Duodenal mucosa (tissue), 2 donors: ENCODE data around the gene COQ10A.

Experiments
- H3K27ac ChIP-seq: one replicate; pipeline ENCODE4 v1.7.0; 2013; ENCODE audit warnings: low read depth, low read length
- H3K27me3 ChIP-seq, 2 donors: one replicate each; pipeline ENCODE4 v1.7.0; 2013; ENCODE audit warnings: low read length in 2 of 2, control low read depth in 1 of 2; ENCODE audit not compliant: insufficient read depth in 2 of 2, control insufficient read depth in 1 of 2
- H3K36me3 ChIP-seq, 2 donors: one replicate each; pipeline ENCODE4 v1.7.0; 2013; ENCODE audit warnings: low read length in 2 of 2, control low read depth in 1 of 2; ENCODE audit not compliant: insufficient read depth in 2 of 2, control insufficient read depth in 1 of 2
- H3K4me1 ChIP-seq, 2 donors: one replicate each; pipeline ENCODE4 v1.7.0; 2013; ENCODE audit warnings: low read length in 2 of 2, control low read depth in 1 of 2; ENCODE audit not compliant: insufficient read depth in 2 of 2, control insufficient read depth in 1 of 2
- H3K4me3 ChIP-seq, 2 donors: one replicate each; pipeline ENCODE4 v1.7.0; 2013; ENCODE audit warnings: low read length in 2 of 2, low read depth in 1 of 2
- H3K9ac ChIP-seq, 2 donors: one replicate each; pipeline ENCODE4 v1.7.0; 2013; ENCODE audit warnings: low read length in 2 of 2, low read depth in 1 of 2
- H3K9me3 ChIP-seq, 2 donors: one replicate each; pipeline ENCODE4 v1.7.0; 2013; ENCODE audit warnings: low read length in 2 of 2, control low read depth in 1 of 2; ENCODE audit not compliant: control insufficient read depth in 1 of 2

The COQ10A gene

DNA sequence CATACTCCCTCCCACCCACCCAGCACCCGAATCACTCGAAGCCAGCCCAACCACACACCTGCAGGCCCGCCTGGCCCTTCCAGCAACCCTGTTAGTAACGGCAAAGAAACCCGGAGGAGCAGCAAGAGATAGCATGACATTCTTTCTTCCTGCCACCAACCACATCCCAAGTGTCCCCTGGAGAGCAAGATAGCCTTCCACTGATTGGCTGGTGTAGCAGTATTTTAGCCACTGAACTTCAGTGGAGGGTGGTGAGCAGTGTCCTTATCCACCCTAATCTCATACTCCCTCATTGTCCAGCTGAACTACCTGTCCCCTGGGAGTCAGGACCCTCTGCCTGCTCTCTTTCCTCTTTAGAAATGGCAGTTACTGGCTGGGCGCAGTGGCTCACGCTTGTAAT lies 37.7 kb upstream of the COQ10A start:
- H3K9ac ChIP-seq = no peak overlapping the region
- H3K9me3 ChIP-seq = no peaks in the 10 kb centered on the region
- H3K36me3 ChIP-seq = peaks cover 0 to 8% of the 10 kb centered on the region in 2 donors
- no peak overlapping the region for H3K4me3 ChIP-seq
- H3K27ac ChIP-seq = no peak overlapping the region
- H3K4me1 ChIP-seq = peaks cover 12 to 29% of the 10 kb centered on the region in 2 donors
- no peaks in the 10 kb centered on the region for H3K27me3 ChIP-seq

DNA sequence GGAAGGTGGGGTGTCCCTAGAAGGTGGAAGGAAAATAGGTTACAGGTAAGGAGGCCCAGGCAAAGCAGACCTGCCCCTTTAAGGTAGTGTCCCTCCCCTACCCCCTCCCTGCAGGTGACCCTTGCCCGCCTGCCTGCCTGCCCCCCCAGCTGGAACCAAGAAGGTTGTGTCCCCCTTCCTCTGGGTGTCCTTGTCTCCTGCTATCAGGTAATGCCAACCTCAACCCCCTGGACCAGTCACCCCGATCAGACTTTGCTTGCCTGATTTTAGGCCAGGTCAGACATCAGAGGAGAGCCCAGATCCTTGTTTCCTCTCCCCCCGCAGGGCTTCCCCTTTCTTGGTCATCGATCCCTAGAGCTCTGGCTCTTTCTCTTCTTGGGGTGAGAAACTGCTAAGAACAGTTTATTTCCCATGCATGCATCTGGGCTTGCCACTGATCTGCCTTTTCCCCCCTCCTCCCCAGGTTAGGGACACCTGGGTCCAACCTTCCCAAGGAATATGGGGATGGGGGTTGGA lies 36.8 kb upstream of the COQ10A start, which contains the start of gene SLC39A5:
TSS of gene SLC39A5 (plus strand) at position 136 of the 516 bp plus-strand sequence. CDS start 1,224 bp downstream, outside the sequence.
- H3K27me3 ChIP-seq = no peaks in the 10 kb centered on the region
- H3K27ac ChIP-seq = peak within 1 kb of the TSS; percentile 76
- H3K9me3 ChIP-seq = no peaks in the 10 kb centered on the region
- H3K4me3 ChIP-seq = peak within 1 kb of the TSS; percentile 72 to 82
- peak within 1 kb of the TSS; percentile 80 to 95 for H3K9ac ChIP-seq
- H3K4me1 ChIP-seq = peaks cover 12 to 23% of the 10 kb centered on the region in 2 donors
- peaks cover 0 to 9% of the 10 kb centered on the region in 2 donors for H3K36me3 ChIP-seq

- H3K4me1 ChIP-seq = peaks cover 12 to 17% of the 10 kb centered on the region in 2 donors
- peaks cover 0 to 15% of the 10 kb centered on the region in 2 donors for H3K36me3 ChIP-seq
- peak overlapping the region; percentile 80 to 95 for H3K9ac ChIP-seq
- H3K27me3 ChIP-seq = no peaks in the 10 kb centered on the region
- H3K27ac ChIP-seq = peak overlapping the region; percentile 76
- peak overlapping the region; percentile 72 to 82 for H3K4me3 ChIP-seq
- no peaks in the 10 kb centered on the region for H3K9me3 ChIP-seq
Measured at GRCh38 chr12:56230432-56231183, 36.1 kb upstream of the COQ10A start.

DNA sequence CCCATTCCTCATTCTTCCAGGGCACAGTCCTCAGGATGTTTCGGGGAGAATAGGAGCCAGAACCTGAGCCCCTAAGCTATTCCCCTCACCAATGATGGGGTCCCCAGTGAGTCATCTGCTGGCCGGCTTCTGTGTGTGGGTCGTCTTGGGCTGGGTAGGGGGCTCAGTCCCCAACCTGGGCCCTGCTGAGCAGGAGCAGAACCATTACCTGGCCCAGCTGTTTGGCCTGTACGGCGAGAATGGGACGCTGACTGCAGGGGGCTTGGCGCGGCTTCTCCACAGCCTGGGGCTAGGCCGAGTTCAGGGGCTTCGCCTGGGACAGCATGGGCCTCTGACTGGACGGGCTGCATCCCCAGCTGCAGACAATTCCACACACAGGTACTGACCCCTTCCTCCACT lies 35.6 kb upstream of the COQ10A start:
- H3K27me3 ChIP-seq = no peaks in the 10 kb centered on the region
- no peak overlapping the region for H3K27ac ChIP-seq
- no peaks in the 10 kb centered on the region for H3K9me3 ChIP-seq
- peaks cover 4 to 17% of the 10 kb centered on the region in 2 donors for H3K36me3 ChIP-seq
- H3K4me1 ChIP-seq = peaks cover 12 to 17% of the 10 kb centered on the region in 2 donors
- H3K4me3 ChIP-seq = peak overlapping the region; percentile 72 to 82
- peak overlapping the region; percentile 80 to 95 for H3K9ac ChIP-seq

DNA sequence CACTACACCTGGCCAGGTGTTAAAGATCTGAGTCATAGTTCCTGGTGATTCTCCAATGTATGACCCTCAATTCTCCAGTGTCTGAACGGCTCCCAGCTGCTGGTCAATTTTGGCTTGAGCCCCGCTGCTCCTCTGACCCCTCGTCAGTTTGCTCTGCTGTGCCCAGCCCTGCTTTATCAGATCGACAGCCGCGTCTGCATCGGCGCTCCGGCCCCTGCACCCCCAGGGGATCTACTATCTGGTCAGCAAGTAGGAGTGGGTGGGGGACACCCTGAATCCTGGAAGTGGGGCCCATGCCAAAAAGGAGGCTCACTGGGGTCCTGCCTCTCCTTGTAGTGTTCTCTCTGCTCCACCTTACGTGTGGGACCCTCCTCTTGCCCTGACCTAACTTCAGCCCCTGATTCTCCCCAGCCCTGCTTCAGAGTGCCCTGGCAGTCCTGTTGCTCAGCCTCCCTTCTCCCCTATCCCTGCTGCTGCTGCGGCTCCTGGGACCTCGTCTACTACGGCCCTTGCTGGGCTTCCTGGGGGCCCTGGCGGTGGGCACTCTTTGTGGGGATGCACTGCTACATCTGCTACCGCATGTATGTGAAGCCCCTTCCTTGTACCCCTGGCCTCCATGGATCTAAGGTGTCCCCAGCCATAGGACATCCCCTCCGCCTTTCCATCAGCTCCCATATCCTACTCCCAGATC lies 31.9 kb upstream of the COQ10A start:
- H3K27me3 ChIP-seq = no peaks in the 10 kb centered on the region
- no peak overlapping the region for H3K4me3 ChIP-seq
- no peaks in the 10 kb centered on the region for H3K9me3 ChIP-seq
- H3K36me3 ChIP-seq = peaks cover 6 to 37% of the 10 kb centered on the region in 2 donors
- no peak overlapping the region for H3K27ac ChIP-seq
- H3K4me1 ChIP-seq = peaks cover 9 to 14% of the 10 kb centered on the region in 2 donors
- no peak overlapping the region for H3K9ac ChIP-seq

DNA sequence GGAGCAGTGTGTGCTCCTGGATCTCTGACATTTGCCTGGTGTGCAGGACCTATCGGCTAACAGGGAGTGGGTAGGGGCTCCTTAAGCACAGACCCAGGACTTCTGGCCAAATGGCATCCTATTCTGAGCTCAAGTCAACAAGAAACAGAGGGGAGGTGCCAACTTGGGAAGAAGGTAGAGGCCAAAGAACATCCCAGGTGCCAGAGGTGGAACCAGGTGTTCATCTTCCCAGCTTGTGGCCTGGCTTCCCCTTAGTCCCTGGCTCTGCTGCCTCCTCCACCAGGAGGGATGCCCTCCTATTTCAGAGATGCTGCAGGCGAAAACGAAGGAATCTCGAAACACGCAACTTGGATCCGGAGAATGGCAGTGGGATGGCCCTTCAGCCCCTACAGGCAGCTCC lies 30.7 kb upstream of the COQ10A start:
- no peak overlapping the region for H3K27ac ChIP-seq
- H3K9me3 ChIP-seq = no peaks in the 10 kb centered on the region
- H3K4me3 ChIP-seq = no peak overlapping the region
- peaks cover 6 to 44% of the 10 kb centered on the region in 2 donors for H3K36me3 ChIP-seq
- peaks cover 5 to 8% of the 10 kb centered on the region in 2 donors for H3K4me1 ChIP-seq
- no peak overlapping the region for H3K9ac ChIP-seq
- no peaks in the 10 kb centered on the region for H3K27me3 ChIP-seq

DNA sequence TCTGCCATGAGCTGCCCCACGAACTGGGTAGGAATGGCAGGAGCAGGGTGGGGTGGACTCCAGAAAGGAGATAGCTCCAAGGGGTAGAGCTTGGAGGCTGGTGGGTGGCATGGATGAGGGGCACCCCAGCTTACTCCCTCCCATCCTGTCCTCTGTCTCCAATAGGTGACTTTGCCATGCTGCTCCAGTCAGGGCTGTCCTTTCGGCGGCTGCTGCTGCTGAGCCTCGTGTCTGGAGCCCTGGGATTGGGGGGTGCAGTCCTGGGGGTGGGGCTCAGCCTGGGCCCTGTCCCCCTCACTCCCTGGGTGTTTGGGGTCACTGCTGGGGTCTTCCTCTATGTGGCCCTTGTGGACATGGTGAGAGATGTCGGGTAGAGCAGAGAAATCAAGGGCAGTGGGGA lies 29.8 kb upstream of the COQ10A start:
- Histone ChIP-seq H3K4me3 (no peak overlapping the region), H3K9me3 (no peaks in the 10 kb centered on the region), H3K27me3 (no peaks in the 10 kb centered on the region), H3K9ac (no peak overlapping the region), H3K27ac (no peak overlapping the region), H3K36me3 (peaks cover 13 to 53% of the 10 kb centered on the region in 2 donors), H3K4me1 (peaks cover 5 to 8% of the 10 kb centered on the region in 2 donors)

DNA sequence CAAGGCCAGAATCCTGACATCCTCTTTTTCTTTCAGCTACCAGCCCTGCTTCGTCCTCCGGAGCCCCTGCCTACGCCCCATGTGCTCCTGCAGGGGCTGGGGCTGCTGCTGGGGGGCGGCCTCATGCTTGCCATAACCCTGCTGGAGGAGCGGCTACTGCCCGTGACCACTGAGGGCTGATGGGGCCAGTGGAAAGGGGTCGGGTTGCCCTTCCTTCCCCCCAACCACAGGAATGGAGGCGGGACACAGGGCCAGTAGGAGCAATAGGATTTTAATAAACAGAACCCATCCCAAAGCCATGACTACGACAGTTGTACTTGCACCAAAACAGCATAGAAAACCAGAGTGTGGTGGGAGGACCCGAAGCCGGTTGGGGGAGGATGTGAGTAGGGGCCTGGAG lies 29.2 kb upstream of the COQ10A start:
- no peak overlapping the region for H3K27ac ChIP-seq
- peaks cover 18 to 59% of the 10 kb centered on the region in 2 donors for H3K36me3 ChIP-seq
- no peaks in the 10 kb centered on the region for H3K27me3 ChIP-seq
- no peak overlapping the region for H3K9ac ChIP-seq
- H3K4me3 ChIP-seq = no peak overlapping the region
- no peaks in the 10 kb centered on the region for H3K9me3 ChIP-seq
- peaks cover 2 to 6% of the 10 kb centered on the region in 2 donors for H3K4me1 ChIP-seq

- Histone ChIP-seq H3K9ac (no peak overlapping the region), H3K4me3 (no peak overlapping the region), H3K4me1 (peaks cover 0 to 5% of the 10 kb centered on the region in 2 donors), H3K27me3 (no peaks in the 10 kb centered on the region), H3K36me3 (peaks cover 34 to 79% of the 10 kb centered on the region in 2 donors), H3K9me3 (no peaks in the 10 kb centered on the region), H3K27ac (no peak overlapping the region)
Measured at GRCh38 chr12:56241424-56242303, 25.1 kb upstream of the COQ10A start.
